A673 (cell line): ENCODE results near the gene PARD3.

ENCODE experiments used
- EZH2 ChIP-seq: fragments of 200-600 bp; sonication (generic); IDR thresholded peaks from 2 replicates; pipeline ENCODE4 v1.6.1; 2017; ENCODE audit warnings: borderline replicate concordance, low read depth, mild to moderate bottlenecking, mixed read lengths, antibody characterized with exemption, low read length; ENCODE audit not compliant: poor library complexity, severe bottlenecking
- TF ChIP-seq, protein P1 (sequence below): fragments of 300-800, 200-600 bp; sonication (generic); conservative IDR thresholded peaks from 2 replicates; pipeline ENCODE4 v1.5.1; 2017; ENCODE audit warnings: low read depth, mild to moderate bottlenecking, antibody characterized with exemption, low read length, moderate library complexity, mixed read lengths

DNA sequence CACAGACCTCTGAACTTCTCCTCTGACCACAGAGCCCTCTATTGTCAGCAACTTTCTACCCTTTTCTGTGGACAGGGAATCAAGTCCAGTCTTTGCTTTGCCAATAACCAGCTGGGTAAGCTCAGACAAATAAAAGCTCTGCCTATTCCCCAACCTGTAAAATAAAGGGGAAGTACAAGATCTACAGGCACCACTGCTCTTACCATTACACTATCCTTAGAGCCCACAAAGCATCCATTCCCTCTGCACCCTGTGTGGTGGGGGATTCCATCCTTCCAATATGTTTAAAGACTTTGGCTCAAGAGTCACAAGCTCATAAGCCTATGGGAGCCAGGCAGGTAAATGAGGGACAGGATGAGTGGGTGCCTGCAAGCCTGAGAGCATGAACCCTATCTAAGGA, 88.2 kb downstream of the PARD3 start:
- TF ChIP-seq, protein P1, sequence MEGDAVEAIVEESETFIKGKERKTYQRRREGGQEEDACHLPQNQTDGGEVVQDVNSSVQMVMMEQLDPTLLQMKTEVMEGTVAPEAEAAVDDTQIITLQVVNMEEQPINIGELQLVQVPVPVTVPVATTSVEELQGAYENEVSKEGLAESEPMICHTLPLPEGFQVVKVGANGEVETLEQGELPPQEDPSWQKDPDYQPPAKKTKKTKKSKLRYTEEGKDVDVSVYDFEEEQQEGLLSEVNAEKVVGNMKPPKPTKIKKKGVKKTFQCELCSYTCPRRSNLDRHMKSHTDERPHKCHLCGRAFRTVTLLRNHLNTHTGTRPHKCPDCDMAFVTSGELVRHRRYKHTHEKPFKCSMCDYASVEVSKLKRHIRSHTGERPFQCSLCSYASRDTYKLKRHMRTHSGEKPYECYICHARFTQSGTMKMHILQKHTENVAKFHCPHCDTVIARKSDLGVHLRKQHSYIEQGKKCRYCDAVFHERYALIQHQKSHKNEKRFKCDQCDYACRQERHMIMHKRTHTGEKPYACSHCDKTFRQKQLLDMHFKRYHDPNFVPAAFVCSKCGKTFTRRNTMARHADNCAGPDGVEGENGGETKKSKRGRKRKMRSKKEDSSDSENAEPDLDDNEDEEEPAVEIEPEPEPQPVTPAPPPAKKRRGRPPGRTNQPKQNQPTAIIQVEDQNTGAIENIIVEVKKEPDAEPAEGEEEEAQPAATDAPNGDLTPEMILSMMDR, result no peak
- TF ChIP-seq EZH2, result no peak
